DLD1 (cell line): ENCODE measurements around the gene HAGHL.
"Not testable (repeated sequence)": the region's sequence is repeated elsewhere in the genome, so short reads cannot be mapped to it uniquely, and the experiment has no call there.

Source experiments
- in situ Hi-C: cut with HindIII; loops from 2 replicates; pipeline ENCODE4 v1.10.0; 2017; ENCODE audit warnings: low sequenced_read_pairs

HAGHL gene

GRCh38 chr16:732332-732731, 5.4 kb downstream of the HAGHL start:
- in situ Hi-C loops, result no loop called here

DNA sequence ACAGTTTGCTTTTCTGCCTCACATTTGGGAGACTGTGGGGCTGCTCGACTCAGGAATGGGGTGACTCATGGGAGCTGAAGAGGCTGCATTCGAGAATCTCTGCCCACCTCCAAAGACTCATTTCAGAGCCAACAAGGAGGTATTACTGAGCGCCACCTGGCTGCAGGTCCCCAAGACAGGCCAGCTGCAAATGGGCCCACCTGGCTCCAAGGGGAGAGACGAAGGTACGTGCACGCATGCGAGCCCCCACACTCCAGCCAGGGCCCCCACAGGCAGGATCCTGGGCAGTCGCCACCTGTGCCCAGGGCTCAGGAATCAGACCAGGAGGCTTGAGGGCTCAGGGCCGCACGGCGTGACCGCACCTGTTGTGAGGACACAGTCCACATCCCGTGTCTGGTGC, 6.0 kb downstream of the HAGHL start:
- in situ Hi-C loops, result no loop called here

- in situ Hi-C loops, result no loop called here
Measured at GRCh38 chr16:733382-734207, 6.7 kb downstream of the HAGHL start.

GRCh38 chr16:734208-734980, 7.5 kb downstream of the HAGHL start:
- in situ Hi-C loops, result no loop called here

DNA sequence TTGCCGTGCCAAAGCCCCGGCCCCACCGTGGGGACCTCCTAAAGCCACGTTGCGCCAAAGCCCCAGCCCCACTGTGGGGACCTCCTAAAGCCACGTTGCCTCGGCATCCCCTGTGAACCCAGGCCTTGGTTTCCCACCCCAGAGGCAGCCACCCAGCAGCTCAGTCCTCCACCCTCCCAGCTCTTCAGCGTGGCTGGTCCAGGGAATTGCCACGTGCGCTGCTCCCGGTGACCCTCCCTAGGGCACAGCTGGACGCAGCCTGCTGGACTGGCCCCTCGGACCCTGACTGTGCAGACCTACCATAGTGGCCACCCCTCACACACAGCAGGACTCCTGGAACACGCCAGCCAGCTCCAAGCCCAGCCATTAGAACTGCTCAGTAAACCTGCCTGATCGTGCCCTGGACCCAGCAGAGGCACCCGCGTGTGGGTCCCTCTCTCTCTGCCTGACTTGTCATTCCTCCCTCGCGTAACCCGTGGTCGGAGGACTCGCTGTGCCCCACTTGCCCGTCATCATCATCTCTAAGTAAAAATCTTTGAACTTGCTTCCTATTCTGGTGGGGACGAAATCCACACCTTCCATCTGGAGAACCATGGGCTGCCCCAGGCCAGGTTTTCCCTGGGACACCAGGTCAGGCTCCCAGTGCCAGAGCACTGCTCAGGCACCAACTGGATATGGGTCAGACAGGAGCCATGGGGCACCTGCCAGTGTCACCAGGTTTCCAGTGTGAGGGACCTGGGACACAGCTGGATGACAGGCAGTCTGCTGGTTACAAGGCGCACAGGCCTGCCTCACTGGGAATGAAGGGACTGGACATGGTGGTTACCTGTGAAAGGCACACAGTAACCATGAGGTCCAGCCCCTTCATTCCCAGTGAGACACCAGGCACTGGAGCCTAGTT, 8.3 kb downstream of the HAGHL start:
- in situ Hi-C loops, result no loop called here

DNA sequence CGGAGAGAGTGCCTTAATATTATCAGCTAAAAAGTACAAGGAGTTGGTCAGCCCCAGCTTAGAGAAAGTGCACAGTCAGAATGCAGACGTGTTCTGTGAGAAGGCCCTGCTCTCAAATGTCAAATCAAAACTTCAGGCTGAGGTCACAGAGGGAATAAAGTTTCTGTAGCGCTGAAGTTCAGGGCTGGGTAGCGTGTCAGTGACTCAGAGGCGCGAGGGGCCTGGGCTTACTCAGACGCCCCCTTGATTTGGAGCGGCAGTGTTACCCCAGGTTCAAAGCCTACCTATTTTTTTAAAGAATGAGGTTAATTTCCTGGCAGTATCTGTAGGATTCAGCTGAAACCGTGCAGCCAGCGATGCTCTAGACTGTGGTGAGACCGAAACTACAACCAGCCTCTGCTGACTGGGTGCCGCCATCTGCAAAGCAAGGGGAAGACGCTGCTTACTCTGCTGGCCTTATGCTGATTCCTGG, 9.1 kb downstream of the HAGHL start:
- in situ Hi-C loops, result no loop called here

DNA sequence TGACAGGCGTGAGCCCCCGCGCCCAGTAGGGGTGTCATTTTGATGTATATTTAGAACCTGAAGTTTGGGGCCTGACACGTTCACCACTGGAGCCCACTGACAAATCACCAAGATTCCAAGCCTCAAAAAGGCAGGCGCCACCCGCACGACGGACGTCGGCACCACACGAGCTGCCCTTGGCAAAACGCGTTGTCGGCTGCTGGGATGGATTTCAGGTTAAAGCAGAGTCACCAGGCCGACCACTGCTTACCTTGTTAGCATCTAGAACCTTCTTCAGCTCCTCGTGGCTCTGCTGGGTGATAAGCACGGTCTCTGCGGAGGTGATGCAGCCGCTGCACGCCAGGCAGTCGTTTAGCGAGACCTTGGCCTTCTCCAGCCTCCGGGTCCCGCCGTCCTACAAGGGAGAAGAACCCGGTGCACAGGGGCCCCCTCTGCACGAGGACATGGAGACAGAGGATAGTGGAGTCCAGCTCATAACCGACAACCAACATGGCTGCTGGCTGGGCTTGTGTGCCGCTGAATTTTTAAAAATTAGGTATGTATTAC, 10.1 kb downstream of the HAGHL start:
- in situ Hi-C loops, result no loop called here

- in situ Hi-C loops, result no loop called here
Measured at GRCh38 chr16:739560-740458, 12.9 kb downstream of the HAGHL start.

GRCh38 chr16:740459-740763, 13.5 kb downstream of the HAGHL start:
- in situ Hi-C loops, result no loop called here

GRCh38 chr16:740764-741505, 14.0 kb downstream of the HAGHL start, which contains the start of gene CIAO3:
Gene CIAO3, minus strand, starts transcription at chr16:740997. Its CDS starts 12 bp downstream, at chr16:740985.
- in situ Hi-C loops, result no loop called here

- in situ Hi-C loops, result no loop called here
Measured at GRCh38 chr16:741986-742629, 15.2 kb downstream of the HAGHL start.

- in situ Hi-C loops, result not testable (repeated sequence)
Measured at GRCh38 chr16:742894-743293, 16.0 kb downstream of the HAGHL start.

DNA sequence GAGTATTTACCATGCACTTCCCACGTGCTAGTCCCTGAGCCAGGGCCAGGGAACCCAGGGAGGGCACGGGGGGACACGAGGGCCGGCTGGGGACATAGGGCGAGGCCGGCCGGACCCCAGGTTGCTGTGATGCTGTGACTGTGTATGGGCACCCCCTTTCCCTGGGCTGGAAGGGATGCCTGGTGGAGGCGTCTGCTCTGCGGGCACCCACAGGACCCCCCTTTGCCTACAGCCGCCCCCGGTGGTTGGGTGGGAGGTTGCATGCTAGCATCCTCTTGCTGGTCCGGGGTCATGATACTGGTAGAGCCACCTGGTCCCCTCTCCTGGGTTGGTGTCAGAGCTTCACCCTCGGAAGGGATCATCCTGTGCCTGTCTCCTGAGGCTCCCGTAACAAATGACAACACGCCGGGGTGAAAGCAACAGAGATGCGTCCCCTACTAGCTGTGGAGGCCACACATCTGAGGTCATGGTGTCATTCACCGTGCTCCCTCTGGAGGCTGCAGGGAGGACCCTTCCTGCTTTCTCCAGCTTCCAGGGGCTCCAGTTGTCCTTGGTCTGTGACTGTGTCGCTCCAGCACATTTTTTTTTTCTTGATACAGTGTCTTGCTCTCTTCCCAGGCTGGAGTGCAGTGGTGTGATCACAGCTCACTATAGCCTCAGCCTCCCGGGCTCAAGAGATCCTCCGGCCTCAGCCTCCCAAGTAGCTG, 17.0 kb downstream of the HAGHL start:
- in situ Hi-C loops, result no loop called here

DNA sequence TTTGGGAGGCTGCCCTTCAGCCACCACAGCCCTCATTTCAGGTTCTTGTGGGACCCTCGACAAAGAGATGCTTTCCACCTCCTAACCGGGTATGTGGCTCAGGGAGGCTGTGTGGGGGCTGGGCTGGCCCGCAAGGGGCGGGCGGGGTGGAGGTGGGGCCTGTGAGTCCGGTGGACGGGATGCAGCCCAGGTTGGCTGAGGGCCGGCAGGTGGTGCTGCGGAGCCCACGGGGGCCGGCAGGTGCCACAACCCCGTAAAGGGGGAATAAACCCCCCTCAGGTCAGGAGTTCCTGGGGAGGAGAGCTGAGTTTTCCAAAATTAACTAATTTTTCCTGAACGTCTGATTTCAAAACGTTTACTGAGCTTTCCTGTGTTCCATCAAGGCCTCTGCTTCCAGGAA, 18.8 kb downstream of the HAGHL start:
- in situ Hi-C loops, result no loop called here

- in situ Hi-C loops, result no loop called here
Measured at GRCh38 chr16:746637-747036, 19.7 kb downstream of the HAGHL start.

GRCh38 chr16:747978-748746, 21.3 kb downstream of the HAGHL start:
- in situ Hi-C loops, result no loop called here

GRCh38 chr16:749010-749409, 22.1 kb downstream of the HAGHL start:
- in situ Hi-C loops, result no loop called here
